GM18909 (cell line): ENCODE data around the gene BBC3.
A peak's percentile ranks its signal among the peaks of the same experiment; 100 is the strongest.

Experiments used
- ATAC-seq: cut with Tn5 transposase; IDR thresholded peaks from one replicate; pipeline ENCODE4 v1.9.1; 2021; ENCODE audit warnings: mild to moderate bottlenecking; ENCODE audit not compliant: unreplicated experiment, poor library complexity

Gene BBC3

DNA sequence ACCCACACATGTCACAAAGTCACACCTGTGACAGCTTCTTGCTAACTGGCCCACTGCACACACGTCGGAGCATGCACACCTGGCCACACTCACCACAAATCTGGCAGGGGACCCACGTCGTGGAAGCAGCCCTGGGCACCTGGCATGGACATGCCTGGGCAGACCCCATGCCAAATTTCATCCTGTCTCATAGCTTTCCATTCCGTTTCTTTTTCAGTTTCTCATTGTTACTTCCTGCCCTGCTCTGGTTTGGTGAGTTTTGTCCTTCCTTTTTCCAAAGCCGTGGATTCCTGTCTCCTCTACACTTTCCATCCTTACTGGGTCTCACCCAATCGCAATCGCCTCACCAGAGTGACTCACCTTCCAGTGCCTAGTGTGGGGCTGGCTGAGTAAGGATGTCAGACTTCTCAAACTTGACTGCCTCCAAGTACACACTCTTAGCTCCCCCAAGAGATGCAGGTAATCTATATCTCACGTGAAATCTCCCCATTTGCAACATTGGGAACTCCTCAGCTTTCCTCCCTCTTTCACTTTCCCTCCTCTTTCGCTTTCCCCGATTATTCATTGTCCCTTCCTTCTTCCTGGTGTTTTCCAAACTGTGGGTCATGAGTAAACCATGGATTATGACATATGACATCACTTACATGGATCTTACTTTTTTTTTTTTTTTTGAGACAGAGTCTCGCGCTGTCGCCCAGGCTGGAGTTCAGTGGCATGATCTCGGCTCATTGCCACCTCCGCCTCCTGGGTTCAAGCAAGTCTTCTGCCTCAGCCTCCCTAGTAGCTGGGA, 1.6 kb upstream of the BBC3 start:
- ATAC-seq, result no peak

DNA sequence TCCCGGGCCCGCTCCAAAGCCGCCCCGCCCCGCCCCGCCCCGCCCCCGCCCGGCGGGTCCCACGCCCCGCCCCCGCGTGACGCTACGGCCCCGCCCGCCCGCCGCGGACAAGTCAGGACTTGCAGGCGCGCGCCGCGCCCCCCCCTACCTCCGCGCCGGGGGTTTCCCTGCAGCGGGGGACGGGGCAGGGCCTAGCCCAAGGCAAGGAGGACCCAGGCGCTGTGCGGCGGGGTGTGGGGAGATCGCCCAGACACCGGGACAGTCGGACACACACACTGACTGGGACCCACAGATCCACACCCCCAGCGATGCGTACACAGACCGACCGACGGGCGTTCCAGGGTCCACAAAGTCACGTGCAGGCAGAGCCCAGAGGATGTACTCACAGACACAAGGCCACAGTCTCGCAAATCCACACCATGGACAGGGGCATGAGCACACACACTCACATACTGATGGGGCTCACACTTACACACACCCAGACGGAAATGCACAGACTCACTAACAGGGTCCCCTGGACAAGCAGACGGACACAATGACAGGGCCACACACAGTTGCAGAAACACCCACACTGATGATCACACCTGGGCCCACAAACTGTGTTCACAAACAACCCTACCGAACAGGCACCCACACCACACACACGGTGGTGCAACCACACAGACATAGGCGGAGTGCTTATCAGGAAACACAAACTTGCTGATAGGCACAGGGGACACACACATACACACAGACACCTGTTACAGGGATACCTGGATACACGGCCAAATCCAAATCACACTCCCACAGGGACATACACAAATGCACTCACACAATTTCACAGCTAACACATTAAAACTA, 436 bp upstream of the BBC3 start:
- ATAC-seq, result peak; percentile 22

DNA sequence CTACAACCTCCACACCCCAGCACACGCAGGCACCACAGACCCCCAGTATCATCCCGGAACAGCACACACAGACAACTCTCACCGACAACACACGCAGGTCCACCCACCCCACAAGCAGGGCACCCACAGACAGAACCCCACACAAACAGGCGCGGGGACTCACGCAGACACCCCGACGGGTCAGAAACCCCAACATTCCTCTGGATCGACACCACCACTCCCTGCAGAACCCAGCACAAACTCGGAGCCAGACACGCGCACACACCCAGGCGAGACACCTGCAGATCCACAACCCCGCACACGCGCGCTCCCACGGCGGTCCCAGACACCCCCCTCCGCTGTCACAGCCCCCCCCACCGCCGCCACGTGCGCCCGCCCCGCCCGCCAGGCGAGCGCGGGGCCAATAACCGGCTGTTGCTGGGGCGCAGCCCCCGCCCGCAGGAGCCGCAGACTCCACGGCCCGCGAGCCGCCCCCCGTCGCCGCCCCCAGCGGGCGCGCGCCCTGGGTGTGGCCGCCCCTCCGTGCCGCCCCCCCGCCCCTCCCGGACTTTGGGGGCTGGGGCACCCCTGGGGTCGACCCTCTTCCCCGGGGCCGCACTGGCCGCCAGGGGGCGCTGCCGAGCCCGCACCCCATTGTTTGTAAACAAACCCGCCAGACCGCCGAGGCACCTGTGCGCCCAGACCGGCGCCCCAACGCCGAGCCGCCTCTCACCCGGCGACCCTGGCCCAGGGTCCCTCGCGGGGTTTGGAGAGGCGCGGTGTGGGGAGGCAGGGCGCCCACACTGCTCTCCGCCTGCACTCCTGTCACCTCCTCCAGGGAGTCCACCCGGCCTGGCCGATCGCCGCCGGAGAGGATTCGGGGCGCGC, 712 bp downstream of the BBC3 start:
- no peak for ATAC-seq

DNA sequence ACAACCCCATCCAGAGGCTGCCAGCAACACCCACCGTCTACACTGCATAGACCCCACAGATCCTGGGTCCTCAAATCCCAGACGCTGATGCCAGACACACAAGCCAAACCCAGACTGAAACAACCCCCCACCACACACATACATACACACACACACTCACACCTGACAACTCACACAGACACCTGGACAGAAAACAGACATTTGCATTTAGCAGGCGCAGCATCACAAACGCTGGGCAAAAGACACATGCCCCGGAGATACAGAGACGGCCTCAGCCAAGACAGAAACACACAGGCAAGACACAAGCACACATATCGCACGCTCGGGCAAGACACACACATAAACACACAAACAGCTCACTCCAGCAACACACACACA, 1.3 kb downstream of the BBC3 start:
- no peak for ATAC-seq

DNA sequence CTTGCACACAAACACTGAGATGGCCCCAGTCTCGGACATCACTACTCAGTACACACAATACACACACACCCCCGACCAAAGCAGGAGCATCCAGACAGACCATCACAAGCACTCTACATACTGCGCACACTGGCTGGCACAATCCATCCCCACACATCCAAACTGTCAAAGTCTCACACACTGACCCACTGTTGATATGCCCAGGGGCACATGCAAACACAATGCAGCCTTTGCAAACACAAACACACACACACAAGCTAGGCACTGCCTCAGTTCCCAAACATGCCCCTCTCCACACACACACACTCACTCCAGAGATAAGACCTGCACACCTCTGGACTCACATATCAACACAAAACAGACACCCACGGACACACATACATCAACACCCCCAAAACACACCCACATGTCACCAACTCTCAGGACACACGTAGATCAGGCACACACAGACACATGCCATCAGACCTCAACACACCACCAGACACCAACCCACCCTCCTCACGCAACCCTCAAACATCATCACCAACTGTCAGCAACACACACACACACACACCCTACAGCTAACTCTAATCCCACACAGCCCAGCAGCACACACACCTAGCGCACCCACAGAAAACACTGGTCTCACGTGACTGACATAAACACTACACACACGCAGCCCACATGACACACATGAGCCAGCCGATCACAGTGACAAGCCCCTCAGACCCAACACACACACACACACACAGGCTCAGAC, 1.9 kb downstream of the BBC3 start:
- ATAC-seq, result no peak

DNA sequence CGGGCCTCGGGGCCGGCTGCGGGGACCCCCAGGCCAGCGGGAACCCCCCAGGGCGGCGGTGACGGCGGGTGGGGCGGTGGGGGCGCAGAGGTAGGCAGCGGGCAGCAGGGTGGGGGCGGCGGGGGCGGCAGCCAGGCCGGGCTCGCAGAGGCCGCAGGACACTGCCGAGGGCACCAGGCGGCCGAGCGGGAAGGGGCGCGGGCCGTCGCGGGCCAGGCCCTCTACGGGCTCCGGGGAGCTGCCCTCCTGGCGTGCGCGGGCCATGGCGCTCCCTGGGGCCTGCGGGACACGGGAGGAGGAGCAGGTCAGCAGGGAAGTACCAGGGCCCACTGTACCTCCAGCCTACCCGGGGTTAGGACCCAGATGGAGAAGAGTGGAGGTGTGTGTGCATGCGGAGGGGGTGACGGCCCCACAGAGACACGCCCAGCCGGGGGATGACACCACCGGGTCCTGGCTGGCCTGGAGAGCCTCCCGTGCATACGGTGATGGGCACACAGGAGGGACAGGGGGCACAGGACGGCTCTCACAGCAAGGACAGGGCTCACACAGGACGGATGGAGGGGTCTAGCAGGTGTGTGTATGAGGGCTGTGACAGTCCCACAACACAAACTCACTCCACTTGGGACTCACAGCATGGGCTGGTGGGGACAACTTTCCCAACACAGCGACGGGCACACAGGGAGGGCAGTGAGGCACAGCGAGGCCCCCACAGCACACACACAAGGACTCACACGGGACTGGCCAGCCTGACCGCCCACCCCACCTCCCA, 2.6 kb downstream of the BBC3 start:
- ATAC-seq, result no peak

DNA sequence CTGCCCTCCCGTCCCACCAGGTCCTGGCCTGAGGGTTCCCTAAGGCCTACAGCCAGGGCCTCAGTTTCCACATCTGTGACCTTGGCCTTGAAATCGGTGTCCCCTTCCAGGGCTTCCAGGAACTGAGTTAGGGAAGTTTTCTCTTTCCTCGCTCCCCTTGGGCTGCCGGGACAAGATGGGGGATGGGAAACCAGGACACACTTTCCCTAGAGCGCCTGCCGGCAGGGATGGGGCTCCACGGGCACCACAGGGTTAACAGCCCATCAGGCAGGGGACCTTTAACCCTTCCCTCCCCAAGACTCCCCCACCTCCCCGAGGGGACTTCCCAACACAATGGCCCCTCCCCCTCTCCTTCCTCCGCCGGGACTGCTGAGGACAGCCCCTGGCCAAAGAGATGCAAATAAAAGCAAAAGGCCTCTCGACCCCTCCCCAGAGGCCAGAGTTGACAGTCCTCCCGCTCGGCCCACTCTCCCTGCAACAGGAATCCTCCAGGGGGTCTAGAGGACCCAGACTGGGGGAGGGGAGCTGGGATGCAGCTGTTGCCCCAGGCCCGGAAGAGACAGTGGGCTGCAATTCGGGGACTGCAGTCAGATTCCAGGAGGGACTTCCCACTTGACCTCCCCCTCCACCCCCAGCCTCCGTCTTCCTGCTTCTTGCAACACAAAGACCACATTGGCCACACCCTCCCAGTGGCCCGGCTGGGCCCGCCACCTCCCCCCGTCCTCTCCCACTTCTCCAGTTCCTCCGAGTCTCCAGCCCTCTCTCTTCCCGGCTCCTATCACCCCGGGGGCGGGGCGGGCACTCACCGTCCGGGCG, 3.4 kb downstream of the BBC3 start:
- no peak for ATAC-seq

DNA sequence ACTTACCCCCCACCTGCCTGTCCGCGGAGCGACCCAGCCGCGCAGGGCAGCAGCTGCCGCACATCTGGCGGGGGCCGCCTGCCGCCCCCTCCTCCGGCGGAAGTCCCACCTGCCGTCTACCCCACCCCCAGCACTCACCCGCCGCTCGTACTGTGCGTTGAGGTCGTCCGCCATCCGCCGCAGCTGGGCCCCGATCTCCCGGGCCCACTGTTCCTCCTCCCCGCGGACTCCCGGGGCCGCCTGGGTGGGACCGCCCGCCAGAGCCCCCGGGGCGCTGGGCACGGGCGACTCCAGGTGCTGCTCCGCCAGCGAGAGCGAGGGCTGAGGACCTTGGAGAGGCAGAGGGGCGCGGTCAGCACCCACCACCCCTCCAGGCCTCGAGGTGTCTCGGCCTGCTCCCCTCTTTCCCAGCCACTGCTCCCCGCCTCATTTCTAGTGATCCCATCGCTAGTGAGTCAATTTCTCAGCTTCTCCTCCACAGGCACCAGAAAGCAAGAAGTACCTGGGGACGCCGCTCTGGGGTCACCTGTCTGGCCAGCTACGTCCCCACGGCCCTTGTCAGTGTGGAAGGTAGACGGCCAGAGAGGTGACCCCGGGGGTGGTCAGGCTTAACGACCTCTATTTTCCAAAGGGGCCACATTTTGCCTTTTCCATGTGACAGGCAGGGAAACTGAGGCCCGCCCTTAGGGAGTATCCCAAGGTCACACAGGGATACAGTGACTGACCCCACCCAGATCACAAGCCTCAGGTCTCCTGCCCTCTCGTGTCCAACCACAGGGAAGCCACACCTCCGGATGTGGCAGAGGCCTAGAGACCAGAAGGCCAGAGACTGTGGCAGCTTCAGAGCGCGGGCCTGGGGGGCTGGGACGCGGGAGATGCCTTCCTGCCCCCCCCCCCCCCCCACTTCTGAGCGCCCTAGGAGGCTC, 4.3 kb downstream of the BBC3 start:
- ATAC-seq, result peak; percentile 25

DNA sequence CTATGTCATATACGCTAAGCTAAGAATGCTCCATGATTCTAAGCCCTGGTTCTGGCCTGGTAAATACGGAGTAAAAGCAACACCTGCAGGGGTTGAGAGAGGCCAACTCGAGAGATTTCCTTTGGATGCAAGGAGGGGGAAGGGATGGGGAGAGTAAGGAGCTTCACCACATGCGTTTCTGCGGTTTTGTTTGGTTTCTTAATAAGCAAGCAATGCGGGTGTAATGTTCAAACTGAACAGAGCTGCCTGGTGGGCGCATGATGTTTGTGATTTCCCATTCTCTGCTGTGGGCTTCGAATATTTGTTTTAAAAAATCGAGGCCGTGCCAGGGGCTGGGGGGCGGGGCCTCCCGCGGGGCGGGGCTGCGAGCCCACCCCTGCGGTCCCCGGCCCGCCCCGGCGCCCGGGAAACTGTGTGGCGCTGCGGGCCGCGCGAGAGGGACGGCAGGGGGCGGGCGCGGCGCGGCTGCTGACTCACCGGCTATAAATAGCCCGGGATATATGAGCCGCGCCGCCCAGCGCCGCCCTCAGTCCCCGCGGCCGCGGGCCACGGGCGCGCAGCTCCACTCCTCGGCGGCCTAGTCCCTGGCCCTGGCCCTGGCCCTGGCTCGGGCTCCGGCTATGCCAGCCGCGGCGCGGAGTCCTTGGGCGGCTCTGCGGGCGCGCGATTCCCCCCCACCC, 5.1 kb downstream of the BBC3 start:
- peak; percentile 44 for ATAC-seq

DNA sequence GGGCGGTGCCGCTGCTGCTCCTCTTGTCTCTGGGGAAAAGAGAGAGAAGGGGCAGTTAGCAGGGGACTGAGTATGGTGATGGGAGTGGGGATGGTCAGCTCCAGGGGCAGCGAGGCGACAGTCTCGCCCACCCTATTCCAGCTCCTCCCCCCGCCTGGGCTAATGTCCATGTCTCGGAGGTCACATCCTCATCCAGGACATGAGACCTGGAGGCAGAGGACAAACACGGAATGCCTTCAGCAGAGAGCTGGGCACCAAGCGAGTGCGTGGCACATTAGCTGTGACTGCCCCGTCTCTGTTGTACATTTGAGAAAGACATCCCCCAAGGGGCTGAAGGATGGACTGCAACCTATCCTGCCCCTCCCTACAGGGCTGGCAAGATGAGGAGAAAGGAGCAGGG, 9.1 kb downstream of the BBC3 start:
- ATAC-seq, result no peak

DNA sequence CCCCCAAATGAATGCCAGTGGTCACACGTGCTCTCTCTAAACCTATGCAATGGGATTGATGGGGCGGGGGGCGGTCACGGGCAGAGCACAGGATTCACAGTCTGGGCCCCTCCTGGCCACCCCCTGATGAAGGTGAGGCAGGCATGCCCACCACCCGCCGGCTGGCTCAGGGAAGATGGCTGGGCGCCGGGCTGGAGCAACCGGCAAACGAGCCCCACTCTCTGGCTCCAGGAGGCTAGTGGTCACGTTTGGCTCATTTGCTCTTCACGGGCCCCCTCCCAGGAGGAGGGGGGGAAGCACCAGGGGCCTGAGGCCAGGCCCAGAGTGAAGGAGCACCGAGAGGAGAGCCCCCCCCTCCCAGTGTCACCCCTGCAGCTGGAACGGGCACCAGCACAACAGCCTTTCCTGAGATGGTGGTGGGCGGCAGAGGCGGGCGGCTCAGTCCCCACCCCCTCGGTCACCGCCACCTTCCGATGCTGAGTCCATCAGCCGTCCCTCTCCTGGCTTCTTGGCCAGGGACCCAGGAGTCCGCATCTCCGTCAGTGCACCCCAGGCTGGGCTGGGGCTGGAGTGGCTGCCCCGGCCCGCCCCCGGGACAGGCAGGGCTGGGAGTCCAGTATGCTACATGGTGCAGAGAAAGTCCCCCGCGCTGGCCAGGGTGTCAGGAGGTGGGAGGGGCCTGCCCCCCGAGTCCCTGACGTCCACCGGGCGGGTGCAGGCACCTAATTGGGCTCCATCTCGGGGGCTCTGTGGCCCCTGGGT, 9.7 kb downstream of the BBC3 start:
- no peak for ATAC-seq

DNA sequence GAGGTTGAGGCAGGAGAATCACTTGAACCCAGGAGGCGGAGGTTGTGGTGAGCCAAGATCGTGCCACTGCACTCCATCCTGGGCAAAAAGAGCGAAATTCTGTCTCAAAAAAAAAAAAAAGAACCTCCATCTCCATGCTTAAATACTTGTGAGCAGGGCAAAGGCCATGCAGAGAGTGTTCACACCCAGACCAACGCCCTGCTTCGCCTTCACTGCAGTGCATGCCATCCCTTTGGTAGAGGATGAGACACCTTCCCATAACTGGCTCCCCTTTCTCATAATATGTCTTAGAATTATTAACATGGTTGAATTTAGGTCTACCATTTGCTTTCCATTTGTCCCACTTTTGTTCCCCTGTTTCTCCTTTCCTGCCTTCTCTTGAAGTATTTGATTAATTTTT, 15.4 kb downstream of the BBC3 start:
- no peak for ATAC-seq

DNA sequence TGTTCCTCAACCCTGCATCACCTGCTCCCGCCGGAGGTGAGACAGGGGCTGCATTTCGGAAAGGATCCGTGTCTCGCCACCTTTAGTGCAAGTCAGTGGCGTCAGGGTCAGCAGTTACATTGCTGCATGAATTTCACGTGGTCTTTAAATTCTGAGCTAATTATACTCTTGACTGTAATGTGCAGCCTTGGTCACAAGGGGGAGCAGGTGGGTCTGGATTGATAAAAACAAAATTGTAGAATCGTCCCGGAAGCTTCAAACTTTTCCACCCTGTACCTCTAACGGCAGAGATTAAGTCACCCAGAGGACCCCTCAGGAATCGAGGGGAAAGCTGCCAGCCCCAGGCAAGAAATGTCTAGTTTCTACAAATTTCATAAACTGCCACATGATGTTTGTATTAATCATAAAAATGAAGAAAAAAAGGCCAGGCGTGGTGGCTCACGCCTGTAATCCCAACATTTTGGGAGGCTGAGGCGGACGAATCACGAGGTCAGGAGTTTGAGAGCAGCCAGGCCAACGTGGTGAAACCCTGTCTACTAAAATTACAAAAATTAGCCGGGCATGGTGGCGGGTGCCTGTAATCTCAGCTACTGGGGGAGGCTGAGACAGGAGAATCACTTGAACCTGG, 20.2 kb downstream of the BBC3 start:
- no peak for ATAC-seq

DNA sequence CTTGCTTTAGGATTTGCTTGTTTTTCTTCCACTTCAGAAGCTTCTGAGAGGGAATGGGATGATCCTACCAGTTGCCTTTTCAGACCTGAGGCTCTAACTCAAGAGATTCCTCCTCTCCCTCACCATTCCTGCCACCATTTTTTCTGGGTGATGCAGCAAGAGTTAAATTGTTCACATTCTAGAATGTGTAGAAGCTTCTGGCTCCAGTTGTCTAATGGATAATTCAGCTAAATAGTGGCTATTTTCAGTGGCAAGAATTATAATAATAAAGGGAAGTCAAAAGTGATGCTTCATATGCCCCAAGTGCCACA, 20.9 kb downstream of the BBC3 start:
- ATAC-seq, result no peak

DNA sequence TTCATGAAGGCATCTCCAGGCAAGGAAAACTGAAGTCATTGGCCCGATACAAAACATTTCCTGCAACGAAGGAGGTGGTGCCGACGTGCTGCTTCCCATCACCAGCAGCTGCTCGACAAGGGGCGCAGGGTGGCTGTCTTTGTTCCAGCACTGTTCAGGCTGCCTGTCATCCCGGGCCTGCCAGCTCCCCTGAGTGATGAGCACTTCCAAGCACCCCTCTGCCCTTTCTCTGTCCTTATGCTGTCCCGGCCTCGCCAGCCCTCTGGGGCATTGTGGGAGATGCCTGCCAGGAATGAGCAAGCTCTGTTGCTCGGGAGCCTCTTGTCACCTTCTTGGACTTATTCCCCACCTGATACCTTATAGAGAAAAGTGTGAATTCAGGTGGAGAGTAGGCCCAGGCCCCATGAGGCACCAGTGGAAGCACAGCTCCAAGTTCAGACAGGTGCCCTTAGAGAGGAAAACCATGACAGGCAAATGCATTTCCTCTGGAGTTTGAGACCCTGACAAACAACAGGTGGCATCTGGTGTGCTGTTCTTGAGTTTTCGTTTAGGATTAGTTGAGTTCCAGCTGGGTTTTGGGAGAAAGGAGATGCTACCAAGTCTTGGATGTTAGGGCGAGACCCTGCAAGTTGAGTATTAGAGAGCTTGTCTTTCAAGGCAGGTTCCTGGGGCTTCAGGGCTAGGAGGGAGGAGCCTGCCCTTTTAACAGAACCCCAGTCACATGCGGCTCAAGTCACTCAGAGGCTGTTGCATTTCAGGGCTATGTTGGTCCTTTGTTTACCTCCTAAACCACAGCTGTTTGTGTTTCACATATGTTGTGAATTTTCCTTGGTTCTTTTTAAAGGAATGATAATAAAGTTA, 21.4 kb downstream of the BBC3 start:
- ATAC-seq, result no peak
